Measurements from ENCODE around the gene BBS10.
"Not testable (repeated sequence)": the region's sequence is repeated elsewhere in the genome, so short reads cannot be mapped to it uniquely, and the experiment has no call there.

BBS10 gene

GRCh38 chr12:76329159-76329558 is 19.1 kb downstream of the BBS10 start:
- no peak for DNase-seq

GRCh38 chr12:76319595-76320319 is 28.5 kb downstream of the BBS10 start:
- DNase-seq, result not testable (repeated sequence)

GRCh38 chr12:76318773-76319594 is 29.2 kb downstream of the BBS10 start:
- peak; percentile 29 for DNase-seq

GRCh38 chr12:76317976-76318375 is 30.2 kb downstream of the BBS10 start:
- no peak for DNase-seq

GRCh38 chr12:76316468-76316867 is 31.7 kb downstream of the BBS10 start:
- DNase-seq, result no peak

- DNase-seq, result peak; percentile 60
Measured at GRCh38 chr12:76313299-76313698, 34.9 kb downstream of the BBS10 start.

- peak; percentile 40 for DNase-seq
Measured at GRCh38 chr12:76312315-76312714, 35.9 kb downstream of the BBS10 start.

GRCh38 chr12:76311796-76312195 is 36.4 kb downstream of the BBS10 start:
- DNase-seq, result peak; percentile 5

- no peak for DNase-seq
Measured at GRCh38 chr12:76310110-76310509, 38.1 kb downstream of the BBS10 start.

- no peak for DNase-seq
Measured at GRCh38 chr12:76308866-76309265, 39.3 kb downstream of the BBS10 start.

GRCh38 chr12:76307083-76307482 is 41.1 kb downstream of the BBS10 start:
- DNase-seq, result no peak

- DNase-seq, result no peak
Measured at GRCh38 chr12:76303989-76304460, 44.2 kb downstream of the BBS10 start.

GRCh38 chr12:76303365-76303764 is 44.9 kb downstream of the BBS10 start:
- DNase-seq, result no peak

GRCh38 chr12:76300297-76300665 is 47.9 kb downstream of the BBS10 start:
- no peak for DNase-seq

GRCh38 chr12:76299536-76300296 is 48.5 kb downstream of the BBS10 start:
- peak; percentile 61 for DNase-seq

All from islet precursor cell (in vitro differentiated cells).